ENCODE results near the gene C19orf25. TPM values are rescaled to one million over a fixed set of nuclear protein-coding genes. Genes with fewer than 3 reads are reported as not detected.

The C19orf25 gene
- total and polyA plus RNA-seq, 9 of the 15 experiments (the other 6 are each of a cell fraction or from before 2014, with no cell fraction given), result 0.79 to 96.0 (median 36.1) TPM

- TF ChIP-seq REST (IDR thresholded peaks at IDR 0.05; ENCODE audit: borderline replicate concordance), result peak; percentile 66
- TF ChIP-seq REST (CRISPR knock-in tag; IDR thresholded peaks at IDR 0.05; ENCODE audit: low read depth), result no peak
- TF ChIP-seq HNRNPLL (IDR thresholded peaks at IDR 0.05; ENCODE audit: low read depth, low read length, poor library complexity, severe bottlenecking), result no peak
- peak; percentile 94 for TF ChIP-seq BCOR (IDR thresholded peaks at IDR 0.05)
- peak; percentile 55; the same call in 1 of the 2 replicates for TF ChIP-seq SMARCE1 (IDR thresholded peaks at IDR 0.05)
- 0 out of 2 replicates have a peak, but pooled peaks have one; percentile 18 for TF ChIP-seq ZBTB2 (IDR thresholded peaks at IDR 0.05)
- no peak for TF ChIP-seq ZNF445 (CRISPR knock-in tag; IDR thresholded peaks at IDR 0.05; ENCODE audit: low read depth)
- TF ChIP-seq POLR2G (IDR thresholded peaks at IDR 0.05; ENCODE audit: low read depth, low read length), result 0 out of 2 replicates have a peak, but pooled peaks have one; percentile 27
- no peak for TF ChIP-seq RFX1 (IDR thresholded peaks at IDR 0.05)
- TF ChIP-seq COPS2 (conservative IDR thresholded peaks at IDR 0.05), result no peak
- no peak for TF ChIP-seq CBX8 (IDR thresholded peaks at IDR 0.05; ENCODE audit: borderline replicate concordance, extremely low read depth, low read depth, low read length, poor library complexity, severe bottlenecking)
- TF ChIP-seq MNT (conservative IDR thresholded peaks at IDR 0.05), result peak in 1 of 2 experiments; percentile 44; a peak in 1 of 4 replicates
- 0 out of 2 replicates have a peak, but pooled peaks have one; percentile 58 for TF ChIP-seq SMARCC2 (IDR thresholded peaks at IDR 0.05; ENCODE audit: low read depth)
- peak; percentile 82 for TF ChIP-seq VEZF1 (CRISPR knock-in tag; IDR thresholded peaks at IDR 0.05)
Measured at GRCh38 chr19:1513499-1514294, 34.7 kb upstream of the C19orf25 start (continued).

All from K562 (cell line).